Lung (tissue), 12 donors: ENCODE data around the gene CCT5. TPM values are rescaled to one million over a fixed set of nuclear protein-coding genes. Genes with fewer than 3 reads are reported as not detected.

Source experiments
- ATAC-seq: fragments of 200-7000 bp; cut with Tn5 transposase; one replicate; pipeline ENCODE4 v1.9.1; 2020; ENCODE audit warnings: moderate number of reproducible peaks; ENCODE audit not compliant: insufficient read depth, low FRiP score
- DNase-seq, 3 donors: peaks; one replicate each; pipeline ENCODE4 v3.0.0-alpha.2; 2013 to 2017
- H3K27ac ChIP-seq, 2 donors: one replicate each; pipeline ENCODE4 v1.5.1; 2013; ENCODE audit warnings: mild to moderate bottlenecking in 2 of 2, moderate library complexity in 2 of 2, control low read depth in 1 of 2, inconsistent platforms in 1 of 2, low read depth in 1 of 2, low read length in 1 of 2
- H3K27me3 ChIP-seq, 3 donors: one replicate each; pipeline ENCODE4 v1.5.1; 2013; ENCODE audit warnings: low read length in 2 of 3; ENCODE audit not compliant: control insufficient read depth in 3 of 3, insufficient read depth in 3 of 3
- H3K36me3 ChIP-seq, 4 donors: one replicate each; pipeline ENCODE4 v1.5.1; 2013; ENCODE audit warnings: low read length in 4 of 4, mild to moderate bottlenecking in 1 of 4, moderate library complexity in 1 of 4; ENCODE audit not compliant: control insufficient read depth in 4 of 4, insufficient read depth in 4 of 4
- H3K4me1 ChIP-seq, 5 donors: one replicate each; pipeline ENCODE4 v1.5.1; 2013; ENCODE audit warnings: low read length in 5 of 5, mild to moderate bottlenecking in 2 of 5, moderate library complexity in 1 of 5; ENCODE audit not compliant: control insufficient read depth in 5 of 5, insufficient read depth in 5 of 5
- H3K4me3 ChIP-seq: one replicate; pipeline ENCODE4 v1.5.1; 2013; ENCODE audit warnings: mild to moderate bottlenecking, control low read depth, moderate library complexity
- H3K9ac ChIP-seq, 2 donors: one replicate each; pipeline ENCODE4 v1.5.1; 2013; ENCODE audit warnings: low read length in 2 of 2, control low read depth in 1 of 2; ENCODE audit not compliant: insufficient read depth in 1 of 2
- H3K9me3 ChIP-seq, 4 donors: one replicate each; pipeline ENCODE4 v1.5.1; 2013; ENCODE audit warnings: low read length in 3 of 4, mild to moderate bottlenecking in 1 of 4, moderate library complexity in 1 of 4; ENCODE audit not compliant: control insufficient read depth in 4 of 4, insufficient read depth in 3 of 4
- CTCF ChIP-seq: IDR thresholded peaks from 2 replicates; pipeline ENCODE4 v1.5.1; 2012; ENCODE audit warnings: mild to moderate bottlenecking; ENCODE audit errors: control extremely low read depth, extremely low read depth
- WGBS, 2 donors: extraction: QIAGEN DNeasy Blood & Tissue Kit; methylation state at CpG; one replicate each; pipeline ENCODE4 v1.1.7; 2013; 5-methylcytosine and 5-hydroxymethylcytosine counted together
- polyA plus RNA-seq, 2 donors: library from polyadenylated mRNA; stranded (reverse); fragments of 200-250 nt; gene quantifications; one replicate each; pipeline ENCODE4 v1.2.1, GENCODE V29; 2013
- total RNA-seq, 2 donors: library from RNA; depleted of rRNA in 1 of 2; stranded (reverse); fragments of >200 nt in 1 of 2; gene quantifications; one replicate each; pipeline ENCODE4 v1.2.1, GENCODE V29; 2014 to 2021
- donor health status: control.
- donor health status: control.
- donor health status: Bipolar disorder and iron deficiency.
- donor health status: healthy.
- donor health status: DM: yes; HTN: yes; CAD: no.

CCT5 gene
- total and polyA plus RNA-seq, 4 donors: 127 to 257 (median 155) TPM

- no peak for ATAC-seq
- Histone ChIP-seq H3K27ac (peak overlapping the region; percentile 90 to 99), H3K9me3 (no peaks in the 10 kb centered on the region), H3K9ac (peak overlapping the region; percentile 87 to 93), H3K27me3 (no peaks in the 10 kb centered on the region), H3K4me3 (no peak overlapping the region), H3K4me1 (peaks cover 7 to 23% (median 11%) of the 10 kb centered on the region in 5 donors), H3K36me3 (peaks cover 0 to 5% (median 3%) of the 10 kb centered on the region in 4 donors)
- DNase-seq: no peak
- WGBS, 2 donors: 61 to 66% methylated on average over 29 of the region's 29 CpGs
- no peak for TF ChIP-seq CTCF
Observed at GRCh38 chr5:10248378-10249260, 1.5 kb upstream of the CCT5 start.

GRCh38 chr5:10250806-10251276 is 761 bp downstream of the CCT5 start:
- H3K27ac ChIP-seq: peak overlapping the region; percentile 92 to 99
- peaks cover 7 to 14% (median 10%) of the 10 kb centered on the region in 4 donors for H3K36me3 ChIP-seq
- ATAC-seq (no peak), DNase-seq (no peak)
- peak overlapping the region; percentile 50 to 61 for H3K9ac ChIP-seq
- H3K9me3 ChIP-seq: no peaks in the 10 kb centered on the region
- peak overlapping the region; percentile 93 for H3K4me3 ChIP-seq
- TF ChIP-seq CTCF: no peak
- H3K4me1 ChIP-seq: peaks cover 7 to 23% (median 11%) of the 10 kb centered on the region in 5 donors
- H3K27me3 ChIP-seq: no peaks in the 10 kb centered on the region
- WGBS, 2 donors: 0 to 1% methylated on average over 21 of the region's 21 CpGs

- Histone ChIP-seq H3K27ac (no peak overlapping the region), H3K9me3 (no peaks in the 10 kb centered on the region), H3K36me3 (peaks cover 11 to 18% (median 13%) of the 10 kb centered on the region in 4 donors), H3K27me3 (no peaks in the 10 kb centered on the region), H3K9ac (peak overlapping the region; percentile 50 to 61), H3K4me1 (peaks cover 7 to 23% (median 11%) of the 10 kb centered on the region in 5 donors), H3K4me3 (peak overlapping the region; percentile 93)
- DNase-seq: no peak
- no peak for TF ChIP-seq CTCF
- 19 to 32% methylated on average over 7 of the region's 7 CpGs for WGBS, 2 donors
- no peak for ATAC-seq
Observed at GRCh38 chr5:10251405-10251804, 1.3 kb downstream of the CCT5 start.
